ENCODE measurements around the gene CLEC2L. TPM values are rescaled to one million over a fixed set of nuclear protein-coding genes. Genes with fewer than 3 reads are reported as not detected.

CLEC2L gene
- total RNA-seq, 1 experiment from 2014 or later = not detected

DNA sequence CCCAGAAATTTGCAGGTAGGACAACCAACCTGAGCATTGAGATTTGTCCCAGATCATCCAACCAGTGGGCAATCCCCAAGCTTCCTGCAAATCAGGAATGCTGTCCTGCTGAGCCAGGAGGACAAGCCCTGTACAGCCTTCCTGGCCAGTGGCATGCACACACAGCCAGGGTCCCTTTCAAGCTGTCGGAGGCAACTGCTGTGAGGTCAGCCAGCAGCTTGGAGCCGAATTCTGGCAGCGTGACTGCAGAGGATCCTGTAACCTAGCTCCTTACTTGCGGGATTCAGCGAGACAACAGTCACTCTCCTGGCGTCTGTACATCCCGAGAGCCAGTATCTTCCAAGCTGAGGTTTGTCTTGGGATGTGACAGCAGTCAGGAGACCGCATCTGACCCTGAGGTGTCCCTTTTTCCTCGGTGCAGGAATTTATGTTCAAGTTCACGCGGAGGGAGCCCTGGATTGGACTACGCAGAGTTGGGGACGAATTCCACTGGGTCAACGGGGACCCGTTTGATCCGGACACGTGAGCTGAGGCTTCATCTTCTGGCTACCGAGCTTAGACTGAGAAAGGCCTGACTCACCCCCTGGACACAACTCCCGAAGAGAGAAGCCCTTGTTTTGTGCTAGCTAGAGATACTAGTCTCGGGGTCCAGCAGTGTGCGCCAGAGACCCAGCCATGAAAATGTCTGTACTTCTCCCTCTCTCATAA lies 18.3 kb downstream of the CLEC2L start:
- CTCF ChIA-PET = no interaction called here

DNA sequence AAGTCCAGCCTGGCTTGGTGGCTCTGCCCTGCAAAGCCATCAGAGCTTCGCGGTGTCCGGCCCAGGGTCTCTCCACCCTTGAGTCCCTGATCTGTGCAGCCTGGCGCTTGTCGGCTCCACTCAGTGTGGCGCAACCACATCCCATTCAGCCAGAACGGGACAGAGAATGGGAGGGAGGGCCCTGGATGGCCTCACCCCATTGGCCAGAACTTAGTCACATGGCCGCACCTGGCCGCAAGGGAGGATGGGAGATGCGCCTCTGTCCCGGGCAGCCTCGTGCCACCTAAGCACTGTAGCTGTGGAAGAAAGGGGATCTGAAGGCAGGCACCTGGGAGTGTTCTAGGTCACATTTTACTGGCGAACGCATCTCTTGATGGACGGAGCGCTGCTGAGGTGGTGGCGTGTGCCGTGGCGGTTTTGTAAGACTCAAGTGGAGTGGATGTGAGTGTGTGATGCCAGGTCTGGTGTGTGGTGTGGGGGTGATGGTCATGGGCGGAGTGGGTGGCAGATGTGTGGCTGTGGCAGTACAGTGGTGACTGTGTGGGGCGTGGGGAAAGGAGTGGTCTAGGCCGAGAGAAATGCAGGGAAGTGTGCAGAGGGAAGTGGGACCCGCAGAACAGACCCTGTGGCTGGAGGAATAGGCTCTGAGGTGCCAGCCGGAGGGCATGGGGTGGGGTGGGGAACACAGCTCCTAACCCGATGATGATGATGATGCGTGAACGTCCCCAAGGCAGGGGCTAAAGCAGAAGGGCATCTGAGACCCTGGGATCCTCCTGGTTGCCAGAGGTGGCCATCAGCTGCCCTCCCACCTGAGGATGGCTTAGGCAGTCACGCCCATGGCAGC lies 19.0 kb downstream of the CLEC2L start:
- H3K9me3 Mint-ChIP-seq (ENCODE audit: low read depth, unreplicated experiment) = no peaks in the 10 kb centered on the region
- H3K36me3 Mint-ChIP-seq (ENCODE audit: insufficient read depth, unreplicated experiment) = no peaks in the 10 kb centered on the region
- BruUV-seq (replicated peaks) = no TSS peak
- no peaks in the 10 kb centered on the region for H3K4me1 Mint-ChIP-seq (ENCODE audit: low read depth, unreplicated experiment)
- intact Hi-C loops (cut with micrococcal nuclease; ENCODE audit: unreplicated experiment) = no loop called here
- CTCF ChIA-PET = no interaction called here
- no peak overlapping the region for H3K27ac Mint-ChIP-seq (ENCODE audit: unreplicated experiment)
- DNase-seq = no peak
- TF ChIP-seq, protein P1, sequence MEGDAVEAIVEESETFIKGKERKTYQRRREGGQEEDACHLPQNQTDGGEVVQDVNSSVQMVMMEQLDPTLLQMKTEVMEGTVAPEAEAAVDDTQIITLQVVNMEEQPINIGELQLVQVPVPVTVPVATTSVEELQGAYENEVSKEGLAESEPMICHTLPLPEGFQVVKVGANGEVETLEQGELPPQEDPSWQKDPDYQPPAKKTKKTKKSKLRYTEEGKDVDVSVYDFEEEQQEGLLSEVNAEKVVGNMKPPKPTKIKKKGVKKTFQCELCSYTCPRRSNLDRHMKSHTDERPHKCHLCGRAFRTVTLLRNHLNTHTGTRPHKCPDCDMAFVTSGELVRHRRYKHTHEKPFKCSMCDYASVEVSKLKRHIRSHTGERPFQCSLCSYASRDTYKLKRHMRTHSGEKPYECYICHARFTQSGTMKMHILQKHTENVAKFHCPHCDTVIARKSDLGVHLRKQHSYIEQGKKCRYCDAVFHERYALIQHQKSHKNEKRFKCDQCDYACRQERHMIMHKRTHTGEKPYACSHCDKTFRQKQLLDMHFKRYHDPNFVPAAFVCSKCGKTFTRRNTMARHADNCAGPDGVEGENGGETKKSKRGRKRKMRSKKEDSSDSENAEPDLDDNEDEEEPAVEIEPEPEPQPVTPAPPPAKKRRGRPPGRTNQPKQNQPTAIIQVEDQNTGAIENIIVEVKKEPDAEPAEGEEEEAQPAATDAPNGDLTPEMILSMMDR (IDR thresholded peaks at IDR 0.05; ENCODE audit: unreplicated experiment) = no peak
- peaks cover 39% of the 10 kb centered on the region for H3K27me3 Mint-ChIP-seq (ENCODE audit: unreplicated experiment)
- no peak overlapping the region for H3K4me3 Mint-ChIP-seq (ENCODE audit: low read depth, unreplicated experiment)

More for the DNA sequence above, 18.3 kb downstream of the CLEC2L start:
- Mint-ChIP-seq H3K9me3 (ENCODE audit: low read depth, unreplicated experiment) (no peaks in the 10 kb centered on the region), H3K27ac (ENCODE audit: unreplicated experiment) (no peak overlapping the region), H3K4me3 (ENCODE audit: low read depth, unreplicated experiment) (no peak overlapping the region), H3K27me3 (ENCODE audit: unreplicated experiment) (peaks cover 47% of the 10 kb centered on the region), H3K36me3 (ENCODE audit: insufficient read depth, unreplicated experiment) (no peaks in the 10 kb centered on the region), H3K4me1 (ENCODE audit: low read depth, unreplicated experiment) (no peaks in the 10 kb centered on the region)
- TF ChIP-seq, protein P1 (IDR thresholded peaks at IDR 0.05; ENCODE audit: unreplicated experiment) = no peak
- DNase-seq = no peak
- intact Hi-C loops (cut with micrococcal nuclease; ENCODE audit: unreplicated experiment) = no loop called here
- BruUV-seq (replicated peaks) = no TSS peak

DNA sequence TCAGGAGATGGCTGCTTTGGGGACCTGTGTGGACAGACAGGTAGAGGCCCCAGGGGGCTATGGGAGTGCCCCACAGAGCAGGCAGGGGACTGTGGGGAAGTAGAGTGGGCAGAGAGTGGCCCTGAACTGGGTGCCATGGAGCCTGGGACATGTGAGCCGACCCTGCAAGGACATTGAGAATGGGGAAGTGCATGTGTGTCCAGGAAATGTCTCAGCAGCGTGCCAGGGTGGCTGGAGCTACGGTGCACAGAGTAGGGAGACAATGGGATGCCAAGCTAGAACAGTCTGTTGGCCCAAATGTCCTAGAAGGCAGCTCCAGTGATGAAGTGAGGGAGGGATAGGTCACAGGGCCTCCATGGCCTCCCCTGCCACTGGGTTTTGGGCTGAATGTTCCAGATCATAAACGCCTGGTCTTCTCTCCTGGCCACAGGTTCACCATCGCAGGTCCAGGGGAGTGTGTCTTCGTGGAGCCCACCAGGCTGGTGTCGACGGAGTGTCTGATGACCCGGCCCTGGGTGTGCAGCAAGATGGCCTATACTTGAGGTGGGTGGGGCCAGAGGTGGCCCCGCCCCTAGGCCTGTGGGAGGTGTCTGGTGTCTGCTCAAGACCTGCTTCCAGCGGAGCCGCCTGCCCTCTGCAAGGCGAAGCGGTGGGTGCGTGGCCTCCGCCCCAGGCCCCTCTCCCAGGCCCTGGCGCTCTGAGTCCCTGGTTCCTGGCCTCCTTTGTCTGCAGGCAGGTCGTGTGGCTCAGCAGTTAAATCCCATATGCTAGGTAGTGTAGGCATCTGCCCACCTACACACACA lies 20.5 kb downstream of the CLEC2L start:
- TF ChIP-seq, protein P1 (IDR thresholded peaks at IDR 0.05; ENCODE audit: unreplicated experiment) = no peak
- intact Hi-C loops (cut with micrococcal nuclease; ENCODE audit: unreplicated experiment) = no loop called here
- H3K27ac Mint-ChIP-seq (ENCODE audit: unreplicated experiment) = no peak overlapping the region
- H3K9me3 Mint-ChIP-seq (ENCODE audit: low read depth, unreplicated experiment) = no peaks in the 10 kb centered on the region
- no peak overlapping the region for H3K4me3 Mint-ChIP-seq (ENCODE audit: low read depth, unreplicated experiment)
- no peak for DNase-seq
- peaks cover 32% of the 10 kb centered on the region for H3K27me3 Mint-ChIP-seq (ENCODE audit: unreplicated experiment)
- CTCF ChIA-PET = no interaction called here
- no peaks in the 10 kb centered on the region for H3K4me1 Mint-ChIP-seq (ENCODE audit: low read depth, unreplicated experiment)
- H3K36me3 Mint-ChIP-seq (ENCODE audit: insufficient read depth, unreplicated experiment) = no peaks in the 10 kb centered on the region
- BruUV-seq (replicated peaks) = no TSS peak

DNA sequence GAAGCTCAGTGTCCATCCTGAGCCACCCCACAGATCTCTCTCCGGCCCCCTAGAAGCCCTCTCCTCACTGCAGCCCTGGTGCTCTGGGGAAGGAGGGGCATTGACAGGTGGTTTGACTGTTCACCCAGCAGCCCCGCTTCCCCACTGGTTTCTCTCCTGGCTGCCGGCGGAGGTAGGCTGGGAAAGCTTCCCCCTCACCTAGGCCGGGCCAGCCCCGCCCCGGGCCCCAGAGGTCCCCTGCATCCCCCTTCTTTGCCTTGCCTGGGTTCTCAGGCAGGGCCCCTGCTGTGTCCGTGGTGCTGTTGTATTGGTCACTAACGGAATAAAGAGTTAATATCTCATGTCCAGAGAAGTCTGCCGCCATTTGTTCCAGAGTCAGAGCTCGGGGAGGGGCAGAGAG lies 21.2 kb downstream of the CLEC2L start:
- BruUV-seq (replicated peaks) = no TSS peak
- Mint-ChIP-seq H3K27me3 (ENCODE audit: unreplicated experiment) (peaks cover 26% of the 10 kb centered on the region), H3K27ac (ENCODE audit: unreplicated experiment) (no peak overlapping the region), H3K4me3 (ENCODE audit: low read depth, unreplicated experiment) (no peak overlapping the region), H3K4me1 (ENCODE audit: low read depth, unreplicated experiment) (no peaks in the 10 kb centered on the region), H3K36me3 (ENCODE audit: insufficient read depth, unreplicated experiment) (no peaks in the 10 kb centered on the region), H3K9me3 (ENCODE audit: low read depth, unreplicated experiment) (no peaks in the 10 kb centered on the region)
- DNase-seq = no peak
- TF ChIP-seq, protein P1 (IDR thresholded peaks at IDR 0.05; ENCODE audit: unreplicated experiment) = no peak
- intact Hi-C loops (cut with micrococcal nuclease; ENCODE audit: unreplicated experiment) = no loop called here
- CTCF ChIA-PET = no interaction called here

All from Calu3 (cell line).